ENCODE measurements around the gene AMTN. TPM values are rescaled to one million over a fixed set of nuclear protein-coding genes. Genes with fewer than 3 reads are reported as not detected.

AMTN gene
- total RNA-seq, 2 donors from 2014 or later = not detected

- DNase-seq (ENCODE audit: low spot score) = no peak
- Histone ChIP-seq H3K9me3 (no peaks in the 10 kb centered on the region), H3K27ac (no peak overlapping the region), H3K27me3 (no peaks in the 10 kb centered on the region), H3K36me3 (no peaks in the 10 kb centered on the region), H3K4me3 (no peak overlapping the region), H3K4me1 (no peaks in the 10 kb centered on the region)
- TF ChIP-seq CTCF (IDR thresholded peaks at IDR 0.05) = no peak
Observed at GRCh38 chr4:70564033-70564432, 45.7 kb downstream of the AMTN start.

- no peaks in the 10 kb centered on the region for H3K36me3 ChIP-seq
- H3K9me3 ChIP-seq = peaks cover 0 to 2% of the 10 kb centered on the region in 2 donors
- DNase-seq (ENCODE audit: low spot score) = no peak
- H3K4me1 ChIP-seq = no peaks in the 10 kb centered on the region
- no peaks in the 10 kb centered on the region for H3K27me3 ChIP-seq
- no peak overlapping the region for H3K4me3 ChIP-seq
- H3K27ac ChIP-seq = no peak overlapping the region
- no peak for TF ChIP-seq CTCF (IDR thresholded peaks at IDR 0.05)
Observed at GRCh38 chr4:70570796-70571195, 52.4 kb downstream of the AMTN start.

GRCh38 chr4:70571772-70572171 is 53.4 kb downstream of the AMTN start:
- Histone ChIP-seq H3K27me3 (no peaks in the 10 kb centered on the region), H3K27ac (no peak overlapping the region), H3K36me3 (no peaks in the 10 kb centered on the region), H3K4me3 (no peak overlapping the region), H3K4me1 (no peaks in the 10 kb centered on the region), H3K9me3 (peaks cover 0 to 12% of the 10 kb centered on the region in 2 donors)
- TF ChIP-seq CTCF (IDR thresholded peaks at IDR 0.05) = no peak
- no peak for DNase-seq (ENCODE audit: low spot score)

- Histone ChIP-seq H3K27me3 (no peaks in the 10 kb centered on the region), H3K9me3 (peaks cover 0 to 12% of the 10 kb centered on the region in 2 donors), H3K36me3 (no peaks in the 10 kb centered on the region), H3K4me3 (no peak overlapping the region), H3K4me1 (no peaks in the 10 kb centered on the region), H3K27ac (no peak overlapping the region)
- DNase-seq (ENCODE audit: low spot score) = no peak
- TF ChIP-seq CTCF (IDR thresholded peaks at IDR 0.05) = no peak
Observed at GRCh38 chr4:70575964-70576363, 57.6 kb downstream of the AMTN start.

- peaks cover 0 to 12% of the 10 kb centered on the region in 2 donors for H3K9me3 ChIP-seq
- H3K27me3 ChIP-seq = no peaks in the 10 kb centered on the region
- H3K27ac ChIP-seq = no peak overlapping the region
- DNase-seq (ENCODE audit: low spot score) = no peak
- no peaks in the 10 kb centered on the region for H3K4me1 ChIP-seq
- H3K4me3 ChIP-seq = no peak overlapping the region
- no peaks in the 10 kb centered on the region for H3K36me3 ChIP-seq
- TF ChIP-seq CTCF (IDR thresholded peaks at IDR 0.05) = no peak
Observed at GRCh38 chr4:70577220-70577927, 59.0 kb downstream of the AMTN start.

GRCh38 chr4:70581980-70582379 is 63.6 kb downstream of the AMTN start:
- no peaks in the 10 kb centered on the region for H3K36me3 ChIP-seq
- no peaks in the 10 kb centered on the region for H3K4me1 ChIP-seq
- no peak overlapping the region for H3K4me3 ChIP-seq
- no peaks in the 10 kb centered on the region for H3K27me3 ChIP-seq
- no peak overlapping the region for H3K27ac ChIP-seq
- no peaks in the 10 kb centered on the region for H3K9me3 ChIP-seq
- DNase-seq (ENCODE audit: low spot score) = no peak
- no peak for TF ChIP-seq CTCF (IDR thresholded peaks at IDR 0.05)
